Stimulated activated CD4-positive, alpha-beta T cell treated with anti-CD3 and anti-CD28 coated beads, Interleukin-1b, Interleukin-23, amount 100 ng/mL, for 24 hours (primary cell): ENCODE data around the gene SLC5A6.
"Not testable (repeated sequence)": the region's sequence is repeated elsewhere in the genome, so short reads cannot be mapped to it uniquely, and the experiment has no call there.

Source experiments
- DNase-seq, 4 experiments: peaks; one replicate each; pipeline ENCODE4 v3.0.0-alpha.2; 2020; ENCODE audit warnings: low read depth in 4 of 4, low spot score in 1 of 4

Gene SLC5A6

GRCh38 chr2:27208486-27209050, 3.5 kb downstream of the SLC5A6 start:
- no peak for DNase-seq

- DNase-seq = no peak
These were observed 5.7 kb downstream of the SLC5A6 start for GRCh38 chr2:27206346-27206745.

- DNase-seq = no peak
These were observed 6.9 kb downstream of the SLC5A6 start for GRCh38 chr2:27205206-27205605.

GRCh38 chr2:27204566-27204965, 7.5 kb downstream of the SLC5A6 start:
- DNase-seq = no peak

GRCh38 chr2:27203741-27204140, 8.3 kb downstream of the SLC5A6 start:
- DNase-seq = no peak

- no peak for DNase-seq
These were observed 9.2 kb downstream of the SLC5A6 start for GRCh38 chr2:27202854-27203253.

- DNase-seq = no peak
These were observed 10.4 kb downstream of the SLC5A6 start for GRCh38 chr2:27201675-27202074.

GRCh38 chr2:27199241-27199640, 12.8 kb downstream of the SLC5A6 start:
- no peak for DNase-seq

- no peak for DNase-seq
These were observed 13.4 kb downstream of the SLC5A6 start for GRCh38 chr2:27198627-27199026.

- not testable (repeated sequence) for DNase-seq
These were observed 14.0 kb downstream of the SLC5A6 start for GRCh38 chr2:27198068-27198467.

GRCh38 chr2:27195799-27196198, 16.3 kb downstream of the SLC5A6 start:
- DNase-seq = not testable (repeated sequence)

GRCh38 chr2:27194538-27195354, 17.3 kb downstream of the SLC5A6 start:
- no peak for DNase-seq

GRCh38 chr2:27191070-27191829, 20.8 kb downstream of the SLC5A6 start:
- peak in 1 of 4 experiments; percentile 20 for DNase-seq

- no peak for DNase-seq
These were observed 22.1 kb downstream of the SLC5A6 start for GRCh38 chr2:27189989-27190388.

GRCh38 chr2:27186613-27187345, 25.3 kb downstream of the SLC5A6 start:
- no peak for DNase-seq

- DNase-seq = no peak
These were observed 26.6 kb downstream of the SLC5A6 start for GRCh38 chr2:27185331-27186026.

GRCh38 chr2:27184115-27184514, 28.0 kb downstream of the SLC5A6 start:
- DNase-seq = no peak

- DNase-seq = no peak
These were observed 29.7 kb downstream of the SLC5A6 start for GRCh38 chr2:27182346-27182745.

GRCh38 chr2:27179344-27180000, 32.6 kb downstream of the SLC5A6 start:
- no peak for DNase-seq

GRCh38 chr2:27178469-27178868, 33.6 kb downstream of the SLC5A6 start:
- no peak for DNase-seq
